ENCODE measurements around the gene PIK3CB. TPM values are rescaled to one million over a fixed set of nuclear protein-coding genes. Genes with fewer than 3 reads are reported as not detected.

PIK3CB gene
- total RNA-seq, 1 donor from 2014 or later, result 14.4 TPM

DNA sequence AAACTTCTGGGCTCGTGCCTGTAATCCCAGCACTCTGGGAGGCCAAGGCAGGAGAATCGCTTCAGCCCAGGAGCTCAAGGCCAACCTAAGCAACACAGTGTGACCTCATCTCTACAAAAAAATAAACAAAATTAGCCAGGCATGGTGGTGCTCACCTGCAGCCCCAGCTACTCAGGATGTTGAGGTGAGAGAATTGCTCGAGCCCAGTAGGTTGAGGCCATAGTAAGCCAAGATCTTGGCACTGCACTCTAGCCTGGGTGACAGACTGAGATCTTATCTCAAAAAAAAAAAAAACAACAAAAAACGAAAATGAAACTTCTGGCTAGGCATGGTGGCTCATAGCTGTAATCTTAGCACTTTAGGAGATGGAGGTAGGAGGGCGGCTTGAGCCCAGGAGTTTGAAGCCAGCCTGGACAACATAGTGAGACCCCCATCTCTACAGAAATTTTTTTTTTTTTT lies 53.7 kb downstream of the PIK3CB start:
- no peak for DNase-seq (ENCODE audit: low read depth, low spot score)
- Mint-ChIP-seq H3K4me1 (no peaks in the 10 kb centered on the region), H3K27ac (ENCODE audit: unreplicated experiment) (no peak overlapping the region), H3K4me3 (no peak overlapping the region), H3K27me3 (ENCODE audit: low read depth) (peaks cover 16% of the 10 kb centered on the region), H3K36me3 (ENCODE audit: low read depth) (peaks cover 8% of the 10 kb centered on the region), H3K9me3 (no peaks in the 10 kb centered on the region)
- TF ChIP-seq, protein P1, sequence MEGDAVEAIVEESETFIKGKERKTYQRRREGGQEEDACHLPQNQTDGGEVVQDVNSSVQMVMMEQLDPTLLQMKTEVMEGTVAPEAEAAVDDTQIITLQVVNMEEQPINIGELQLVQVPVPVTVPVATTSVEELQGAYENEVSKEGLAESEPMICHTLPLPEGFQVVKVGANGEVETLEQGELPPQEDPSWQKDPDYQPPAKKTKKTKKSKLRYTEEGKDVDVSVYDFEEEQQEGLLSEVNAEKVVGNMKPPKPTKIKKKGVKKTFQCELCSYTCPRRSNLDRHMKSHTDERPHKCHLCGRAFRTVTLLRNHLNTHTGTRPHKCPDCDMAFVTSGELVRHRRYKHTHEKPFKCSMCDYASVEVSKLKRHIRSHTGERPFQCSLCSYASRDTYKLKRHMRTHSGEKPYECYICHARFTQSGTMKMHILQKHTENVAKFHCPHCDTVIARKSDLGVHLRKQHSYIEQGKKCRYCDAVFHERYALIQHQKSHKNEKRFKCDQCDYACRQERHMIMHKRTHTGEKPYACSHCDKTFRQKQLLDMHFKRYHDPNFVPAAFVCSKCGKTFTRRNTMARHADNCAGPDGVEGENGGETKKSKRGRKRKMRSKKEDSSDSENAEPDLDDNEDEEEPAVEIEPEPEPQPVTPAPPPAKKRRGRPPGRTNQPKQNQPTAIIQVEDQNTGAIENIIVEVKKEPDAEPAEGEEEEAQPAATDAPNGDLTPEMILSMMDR (conservative IDR thresholded peaks at IDR 0.05), result no peak

DNA sequence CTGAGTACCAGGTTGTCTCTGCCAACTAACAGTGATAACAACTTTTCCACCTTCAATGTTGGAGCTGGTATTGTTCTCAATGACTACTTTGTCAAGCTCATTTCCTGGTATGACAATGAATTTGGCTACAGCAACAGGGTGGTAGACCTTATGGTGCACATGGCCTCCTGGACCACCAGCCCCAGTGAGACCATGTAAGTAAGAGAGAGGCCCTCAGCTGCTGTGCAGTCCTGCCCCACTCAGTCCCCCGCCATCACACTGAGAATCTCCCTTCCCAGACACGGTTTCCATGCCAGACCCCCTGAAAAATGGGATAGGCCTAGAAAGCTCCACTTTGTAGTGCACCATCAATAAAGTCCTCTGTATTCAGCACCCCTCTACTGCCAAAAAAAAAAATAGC lies 56.1 kb downstream of the PIK3CB start:
- Mint-ChIP-seq H3K4me3 (no peak overlapping the region), H3K9me3 (no peaks in the 10 kb centered on the region), H3K4me1 (no peaks in the 10 kb centered on the region), H3K27me3 (ENCODE audit: low read depth) (peaks cover 12% of the 10 kb centered on the region), H3K27ac (ENCODE audit: unreplicated experiment) (no peak overlapping the region), H3K36me3 (ENCODE audit: low read depth) (peaks cover 5% of the 10 kb centered on the region)
- TF ChIP-seq, protein P1 (conservative IDR thresholded peaks at IDR 0.05), result no peak
- DNase-seq (ENCODE audit: low read depth, low spot score), result no peak

DNA sequence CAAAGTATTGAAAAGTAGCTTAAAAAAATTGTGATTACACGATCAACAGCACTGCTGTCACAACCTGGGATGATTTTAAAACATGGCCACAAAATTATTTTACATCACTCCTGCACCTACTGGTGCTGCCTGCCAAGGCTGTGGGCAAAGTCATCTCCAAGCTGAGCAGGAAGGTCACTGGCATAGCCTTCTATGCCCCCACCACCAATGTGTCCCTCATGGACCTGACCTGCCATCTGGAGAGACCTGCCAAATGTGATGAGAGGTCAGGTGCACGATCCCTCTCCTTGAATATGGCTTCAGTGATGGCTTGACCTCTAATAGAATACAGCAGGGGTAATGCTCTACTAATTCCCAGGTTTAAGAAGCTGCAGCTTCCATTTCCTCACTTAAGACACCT lies 57.8 kb downstream of the PIK3CB start:
- TF ChIP-seq, protein P1 (conservative IDR thresholded peaks at IDR 0.05), result no peak
- no peak overlapping the region for H3K4me3 Mint-ChIP-seq
- DNase-seq (ENCODE audit: low read depth, low spot score), result no peak
- H3K27ac Mint-ChIP-seq (ENCODE audit: unreplicated experiment), result no peak overlapping the region
- H3K9me3 Mint-ChIP-seq, result no peaks in the 10 kb centered on the region
- no peaks in the 10 kb centered on the region for H3K27me3 Mint-ChIP-seq (ENCODE audit: low read depth)
- no peaks in the 10 kb centered on the region for H3K4me1 Mint-ChIP-seq
- H3K36me3 Mint-ChIP-seq (ENCODE audit: low read depth), result peaks cover 2% of the 10 kb centered on the region

DNA sequence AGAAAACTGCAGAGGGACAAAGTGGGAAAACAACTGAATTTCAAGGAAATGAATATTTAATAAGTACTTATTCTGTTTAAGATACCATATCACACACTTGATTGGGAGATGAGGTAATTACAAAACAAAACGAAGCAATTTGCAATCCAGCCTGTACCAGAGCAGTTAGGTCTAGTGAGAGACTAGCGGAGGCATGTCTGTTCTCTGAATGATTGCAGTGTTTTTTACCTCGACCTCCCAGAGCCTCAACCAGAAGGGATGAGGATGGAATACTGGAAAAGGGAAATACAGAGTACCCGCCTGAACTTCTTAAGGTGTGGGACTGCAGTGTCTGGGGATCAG lies 59.5 kb downstream of the PIK3CB start:
- H3K9me3 Mint-ChIP-seq, result no peaks in the 10 kb centered on the region
- H3K36me3 Mint-ChIP-seq (ENCODE audit: low read depth), result peaks cover 2% of the 10 kb centered on the region
- TF ChIP-seq, protein P1 (conservative IDR thresholded peaks at IDR 0.05), result no peak
- DNase-seq (ENCODE audit: low read depth, low spot score), result no peak
- H3K27me3 Mint-ChIP-seq (ENCODE audit: low read depth), result no peaks in the 10 kb centered on the region
- H3K27ac Mint-ChIP-seq (ENCODE audit: unreplicated experiment), result no peak overlapping the region
- H3K4me3 Mint-ChIP-seq, result no peak overlapping the region
- no peaks in the 10 kb centered on the region for H3K4me1 Mint-ChIP-seq

DNA sequence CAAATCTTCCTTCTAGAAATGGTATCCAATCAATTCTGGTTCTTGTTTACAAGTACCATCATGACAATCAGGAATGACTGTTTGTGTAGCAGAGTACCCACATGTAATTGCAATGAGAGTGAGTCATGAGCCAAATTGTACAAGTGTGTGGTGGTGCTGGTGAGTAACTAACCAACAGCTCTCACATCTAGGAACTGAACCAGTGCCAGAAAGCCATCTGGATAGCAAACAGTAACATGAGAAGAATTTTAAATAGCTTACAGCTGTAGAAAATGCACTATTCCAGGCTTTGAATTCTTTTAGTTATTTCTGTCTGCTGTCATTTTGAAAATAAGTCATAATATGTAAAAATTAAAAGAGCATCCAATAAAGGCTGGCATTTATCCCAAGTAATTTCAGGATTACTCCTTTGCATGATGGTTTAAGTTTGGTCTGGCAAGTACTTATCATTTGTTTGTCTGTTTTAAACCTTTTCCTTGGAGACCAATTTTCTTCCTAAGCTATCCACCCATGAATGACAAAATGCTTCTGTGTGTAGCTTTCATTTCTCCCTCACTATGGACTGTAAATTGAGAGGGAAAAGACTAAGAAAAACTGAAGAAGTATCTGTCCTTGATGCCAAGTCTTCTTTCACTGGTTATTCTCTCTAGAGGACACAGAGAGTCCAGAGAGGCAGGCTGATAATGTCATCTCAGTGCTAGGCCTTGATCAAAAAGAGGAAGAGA lies 60.0 kb downstream of the PIK3CB start:
- no peak overlapping the region for H3K27ac Mint-ChIP-seq (ENCODE audit: unreplicated experiment)
- no peak for DNase-seq (ENCODE audit: low read depth, low spot score)
- H3K9me3 Mint-ChIP-seq, result no peaks in the 10 kb centered on the region
- H3K4me1 Mint-ChIP-seq, result no peaks in the 10 kb centered on the region
- no peak overlapping the region for H3K4me3 Mint-ChIP-seq
- H3K36me3 Mint-ChIP-seq (ENCODE audit: low read depth), result peaks cover 2% of the 10 kb centered on the region
- H3K27me3 Mint-ChIP-seq (ENCODE audit: low read depth), result no peaks in the 10 kb centered on the region
- TF ChIP-seq, protein P1 (conservative IDR thresholded peaks at IDR 0.05), result no peak

Measured in neural crest cell (in vitro differentiated cells).